CD14-positive monocyte (primary cell): ENCODE measurements around the gene USP54. TPM values are rescaled to one million over a fixed set of nuclear protein-coding genes. Genes with fewer than 3 reads are reported as not detected.
A peak's percentile ranks its signal among the peaks of the same experiment; 100 is the strongest.

Experiments
- DNase-seq, 3 donors: peaks; one replicate each; pipeline ENCODE4 v3.0.0-alpha.2; 2011 to 2022
- H2AFZ ChIP-seq: 2 replicates; pipeline ENCODE4 v1.6.0; 2012; ENCODE audit warnings: mild to moderate bottlenecking, low read depth, low read length, inconsistent platforms; ENCODE audit not compliant: insufficient read depth, poor library complexity, severe bottlenecking
- H3K27ac ChIP-seq, 2 donors: 1 replicate in 1 of 2; 2 replicates in 1 of 2; pipeline ENCODE4 v1.5.1; 2012 to 2013; ENCODE audit warnings: low read length in 2 of 2, control low read depth in 1 of 2, inconsistent platforms in 1 of 2, low read depth in 1 of 2, mild to moderate bottlenecking in 1 of 2
- H3K27me3 ChIP-seq, 2 donors: one replicate each; pipeline versions ENCODE4 v1.6.0 to v1.6.1; 2011 to 2013; ENCODE audit warnings: low read length in 2 of 2; ENCODE audit not compliant: control insufficient read depth in 2 of 2, insufficient read depth in 2 of 2
- H3K36me3 ChIP-seq, 2 donors: replicated peaks in 1 of 2; 1 replicate in 1 of 2; 2 replicates in 1 of 2; pipeline versions ENCODE4 v1.5.1 to v1.6.1; 2012 to 2013; ENCODE audit warnings: low read length in 2 of 2, control low read depth in 1 of 2, inconsistent platforms in 1 of 2, mild to moderate bottlenecking in 1 of 2; ENCODE audit not compliant: insufficient read depth in 2 of 2, control insufficient read depth in 1 of 2
- H3K4me1 ChIP-seq, 2 donors: 1 replicate in 1 of 2; 2 replicates in 1 of 2; pipeline versions ENCODE4 v1.5.1 to v1.6.1; 2012 to 2013; ENCODE audit warnings: low read length in 2 of 2, control low read depth in 1 of 2, inconsistent platforms in 1 of 2, mild to moderate bottlenecking in 1 of 2, moderate library complexity in 1 of 2; ENCODE audit not compliant: insufficient read depth in 2 of 2, control insufficient read depth in 1 of 2
- H3K4me2 ChIP-seq: replicated peaks from 2 replicates; pipeline ENCODE3; 2012; ENCODE audit warnings: low read length, moderate library complexity, mild to moderate bottlenecking; ENCODE audit not compliant: poor library complexity, severe bottlenecking; ENCODE audit errors: extremely low read depth
- H3K4me3 ChIP-seq, 3 experiments: fragments of 200-600 bp in 1 of 3; sonication (generic) in 1 of 3; replicated peaks in 1 of 3; 1 replicate in 2 of 3; 2 replicates in 1 of 3; pipeline ENCODE4 v1.5.1; 2011 to 2013; ENCODE audit warnings: low read length in 3 of 3, mild to moderate bottlenecking in 3 of 3, control low read depth in 2 of 3, low read depth in 2 of 3, inconsistent platforms in 1 of 3, moderate library complexity in 1 of 3
- H3K79me2 ChIP-seq: 2 replicates; pipeline ENCODE4 v1.6.0; 2012; ENCODE audit warnings: mild to moderate bottlenecking, control low read depth, inconsistent platforms, low read length, moderate library complexity; ENCODE audit not compliant: insufficient read depth
- H3K9ac ChIP-seq: 2 replicates; pipeline ENCODE4 v1.6.0; 2017; ENCODE audit warnings: low read length, mild to moderate bottlenecking; ENCODE audit not compliant: insufficient read depth, poor library complexity, severe bottlenecking
- H3K9me3 ChIP-seq, 2 donors: replicated peaks in 1 of 2; 1 replicate in 1 of 2; 2 replicates in 1 of 2; pipeline versions ENCODE4 v1.5.1 to v1.6.1; 2012 to 2013; ENCODE audit warnings: low read length in 2 of 2, control low read depth in 1 of 2; ENCODE audit not compliant: control insufficient read depth in 1 of 2, insufficient read depth in 1 of 2
- H4K20me1 ChIP-seq: 2 replicates; pipeline ENCODE4 v1.6.0; 2012; ENCODE audit warnings: mild to moderate bottlenecking, low read length, control low read depth, moderate library complexity; ENCODE audit not compliant: insufficient read depth
- H3K27ac Mint-ChIP-seq, 7 donors: one replicate each; pipeline ENCODE4 v1.8.0; 2020; ENCODE audit warnings: mild to moderate bottlenecking in 7 of 7, mixed read lengths in 7 of 7, moderate library complexity in 6 of 7, inconsistent platforms in 2 of 7
- H3K27me3 Mint-ChIP-seq, 3 donors: one replicate each; pipeline ENCODE4 v1.8.0; 2021 to 2022; ENCODE audit warnings: low read depth in 3 of 3, mild to moderate bottlenecking in 3 of 3, mixed read lengths in 3 of 3, moderate library complexity in 3 of 3, inconsistent platforms in 1 of 3
- H3K36me3 Mint-ChIP-seq, 2 donors: one replicate each; pipeline ENCODE4 v1.8.0; 2020; ENCODE audit warnings: mixed read lengths in 2 of 2, inconsistent platforms in 1 of 2, mild to moderate bottlenecking in 1 of 2
- H3K4me1 Mint-ChIP-seq: one replicate; pipeline ENCODE4 v1.8.0; 2020; ENCODE audit warnings: mild to moderate bottlenecking, mixed read lengths
- H3K4me3 Mint-ChIP-seq, 2 donors: one replicate each; pipeline ENCODE4 v1.8.0; 2020; ENCODE audit warnings: mild to moderate bottlenecking in 2 of 2, mixed read lengths in 2 of 2, moderate library complexity in 1 of 2
- H3K9me3 Mint-ChIP-seq, 7 donors: one replicate each; pipeline ENCODE4 v1.8.0; 2020 to 2022; ENCODE audit warnings: mixed read lengths in 7 of 7, mild to moderate bottlenecking in 6 of 7, moderate library complexity in 6 of 7, inconsistent platforms in 2 of 7
- WGBS: methylation state at CpG from one replicate; pipeline ENCODE4 v1.1.5; 2013; ENCODE audit warnings: missing lambda C conversion rate; ENCODE audit not compliant: insufficient coverage; 5-methylcytosine and 5-hydroxymethylcytosine counted together
- intact Hi-C, 2 donors: fragments of 100-400 bp; cut with micrococcal nuclease; formaldehyde crosslinking; loops; one replicate each; pipeline versions ENCODE4 v1.15.0 to v1.15.1; 2023
- polyA plus RNA-seq, 3 donors: library from polyadenylated mRNA; depleted of rRNA in 1 of 3; unstranded in 2 of 3; stranded (reverse) in 1 of 3; fragments of 300-500 nt in 2 of 3; fragments of >200 nt in 1 of 3; fragmentation: Illumina TruSeq in 2 of 3; gene quantifications; 1 replicate in 2 of 3; 2 replicates in 1 of 3; pipeline ENCODE4 v1.2.3, GENCODE V29; 2012 to 2021
- TF ChIP-seq, protein P1 (sequence below): fragments of 200-600 bp; IDR thresholded peaks from one replicate; pipeline ENCODE4 v1.8.0; 2022; ENCODE audit warnings: antibody characterized with exemption, mild to moderate bottlenecking

Gene USP54
- polyA plus RNA-seq, 3 donors: 0.28 to 2.4 (median 0.55) TPM

- Histone ChIP-seq H4K20me1 (peaks cover 11% of the 10 kb centered on the region), H3K4me2 (peak within 1 kb of the TSS; percentile 92), H3K9ac (peak within 1 kb of the TSS; percentile 94), H3K4me1 (peaks cover 30 to 40% of the 10 kb centered on the region in 2 donors), H3K79me2 (peaks cover 49% of the 10 kb centered on the region), H3K4me3 (peak within 1 kb of the TSS; percentile 85 to 96 (median 95)), H2AFZ (peak within 1 kb of the TSS; percentile 84), H3K27ac (peak within 1 kb of the TSS; percentile 95 to 100), H3K9me3 (no peaks in the 10 kb centered on the region), H3K27me3 (no peaks in the 10 kb centered on the region), H3K36me3 (no peaks in the 10 kb centered on the region)
- Mint-ChIP-seq H3K27me3 (no peaks in the 10 kb centered on the region), H3K9me3 (no peaks in the 10 kb centered on the region), H3K27ac (peak within 1 kb of the TSS; percentile 97 to 99 (median 97)), H3K36me3 (peaks cover 2 to 6% of the 10 kb centered on the region in 2 donors), H3K4me3 (peak within 1 kb of the TSS; percentile 94 to 98), H3K4me1 (peaks cover 43% of the 10 kb centered on the region)
- DNase-seq: peak; percentile 84 to 93 (median 89)
- TF ChIP-seq, protein P1, sequence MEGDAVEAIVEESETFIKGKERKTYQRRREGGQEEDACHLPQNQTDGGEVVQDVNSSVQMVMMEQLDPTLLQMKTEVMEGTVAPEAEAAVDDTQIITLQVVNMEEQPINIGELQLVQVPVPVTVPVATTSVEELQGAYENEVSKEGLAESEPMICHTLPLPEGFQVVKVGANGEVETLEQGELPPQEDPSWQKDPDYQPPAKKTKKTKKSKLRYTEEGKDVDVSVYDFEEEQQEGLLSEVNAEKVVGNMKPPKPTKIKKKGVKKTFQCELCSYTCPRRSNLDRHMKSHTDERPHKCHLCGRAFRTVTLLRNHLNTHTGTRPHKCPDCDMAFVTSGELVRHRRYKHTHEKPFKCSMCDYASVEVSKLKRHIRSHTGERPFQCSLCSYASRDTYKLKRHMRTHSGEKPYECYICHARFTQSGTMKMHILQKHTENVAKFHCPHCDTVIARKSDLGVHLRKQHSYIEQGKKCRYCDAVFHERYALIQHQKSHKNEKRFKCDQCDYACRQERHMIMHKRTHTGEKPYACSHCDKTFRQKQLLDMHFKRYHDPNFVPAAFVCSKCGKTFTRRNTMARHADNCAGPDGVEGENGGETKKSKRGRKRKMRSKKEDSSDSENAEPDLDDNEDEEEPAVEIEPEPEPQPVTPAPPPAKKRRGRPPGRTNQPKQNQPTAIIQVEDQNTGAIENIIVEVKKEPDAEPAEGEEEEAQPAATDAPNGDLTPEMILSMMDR: no peak
- intact Hi-C loops: no loop called here
- 0% methylated on average over 5 of the region's 28 CpGs for WGBS
These were observed 95.1 kb downstream of the USP54 start, which contains the start of gene PPP3CB for GRCh38 chr10:73495884-73496674. PPP3CB (minus strand) TSS chr10:73496024; CDS start chr10:73495889, 135 bp downstream.

DNA sequence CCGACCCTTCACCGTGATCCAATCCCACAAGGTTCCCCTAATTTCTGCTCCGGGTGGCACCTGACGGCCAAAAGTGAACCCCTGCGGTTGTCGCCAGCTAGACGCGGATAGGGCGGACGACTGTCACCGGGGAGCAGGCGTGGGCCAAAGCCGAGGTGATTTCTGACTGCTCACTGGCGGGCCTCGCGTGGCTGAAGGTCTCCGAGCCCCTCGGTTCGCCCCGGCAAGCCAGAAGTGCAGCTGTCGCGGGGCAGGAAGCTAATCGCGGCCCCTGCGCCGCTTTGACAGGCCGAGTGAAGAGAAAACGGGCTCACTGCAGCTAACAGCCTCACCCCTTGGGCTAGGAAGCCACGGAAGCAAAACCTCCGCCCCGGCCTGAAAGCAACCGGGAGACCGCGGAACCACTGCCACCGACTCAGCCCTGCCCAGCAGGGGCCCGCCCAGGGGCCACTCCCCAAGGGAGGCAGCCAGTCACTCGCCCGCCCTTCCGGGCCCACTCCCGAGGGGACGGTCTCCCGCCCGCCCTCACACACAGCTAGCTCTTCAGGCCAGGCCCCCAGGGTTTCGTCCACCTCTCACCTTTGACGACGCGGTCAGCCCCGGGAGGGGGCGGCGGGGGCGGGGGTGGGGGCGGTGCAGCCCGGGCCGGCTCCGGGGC is 95.8 kb downstream of the USP54 start:
- Mint-ChIP-seq H3K4me3 (peak overlapping the region; percentile 94 to 98), H3K27me3 (no peaks in the 10 kb centered on the region), H3K36me3 (peaks cover 2 to 6% of the 10 kb centered on the region in 2 donors), H3K4me1 (peaks cover 36% of the 10 kb centered on the region), H3K27ac (peak overlapping the region; percentile 97 to 99 (median 97)), H3K9me3 (no peaks in the 10 kb centered on the region)
- Histone ChIP-seq H3K9ac (peak overlapping the region; percentile 94), H3K9me3 (no peaks in the 10 kb centered on the region), H2AFZ (peak overlapping the region; percentile 84), H3K27ac (peak overlapping the region; percentile 95 to 100), H4K20me1 (peaks cover 16% of the 10 kb centered on the region), H3K27me3 (no peaks in the 10 kb centered on the region), H3K79me2 (peaks cover 53% of the 10 kb centered on the region), H3K4me1 (peaks cover 24 to 33% of the 10 kb centered on the region in 2 donors), H3K4me2 (peak overlapping the region; percentile 92), H3K4me3 (peak overlapping the region; percentile 85 to 96 (median 95)), H3K36me3 (no peaks in the 10 kb centered on the region)
- peak; percentile 80 to 89 (median 81) for DNase-seq
- intact Hi-C loops: no loop called here
- TF ChIP-seq, protein P1: no peak
- under 1% methylated on average over 52 of the region's 55 CpGs for WGBS
